CD4-positive, alpha-beta T cell treated with Interleukin-17A for 1 hour (primary cell): Measurements from ENCODE around the gene STT3B.

Experiments
- DNase-seq: peaks from one replicate; pipeline ENCODE4 v3.0.0-alpha.2; 2020

Gene STT3B

DNA sequence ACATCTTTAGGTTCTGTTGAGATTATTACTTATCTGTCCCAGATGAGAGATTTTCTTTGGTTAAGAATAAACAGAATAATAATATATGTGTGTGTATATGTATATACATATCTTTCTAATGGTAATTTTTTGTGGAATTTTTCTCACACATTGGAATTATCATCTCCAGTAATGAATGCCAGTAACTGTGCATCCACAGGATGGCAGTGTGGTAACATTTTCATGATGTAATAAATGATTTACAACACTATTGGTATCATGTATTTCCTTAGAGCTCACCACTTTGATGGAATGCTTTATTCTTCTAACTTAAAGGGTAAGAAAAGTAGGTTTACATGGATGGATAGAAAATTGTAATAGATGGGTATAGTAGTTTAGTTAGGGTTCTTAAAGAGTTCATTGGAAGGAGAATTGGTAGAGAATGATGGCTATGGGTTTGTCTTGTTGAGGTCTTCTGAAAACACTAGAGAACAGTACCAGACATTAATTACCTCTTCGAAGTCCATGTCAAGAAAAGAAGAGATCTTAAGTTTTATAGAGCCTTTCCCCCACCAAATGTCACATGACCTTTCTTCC lies 78.1 kb downstream of the STT3B start:
- peak; percentile 28 for DNase-seq

DNA sequence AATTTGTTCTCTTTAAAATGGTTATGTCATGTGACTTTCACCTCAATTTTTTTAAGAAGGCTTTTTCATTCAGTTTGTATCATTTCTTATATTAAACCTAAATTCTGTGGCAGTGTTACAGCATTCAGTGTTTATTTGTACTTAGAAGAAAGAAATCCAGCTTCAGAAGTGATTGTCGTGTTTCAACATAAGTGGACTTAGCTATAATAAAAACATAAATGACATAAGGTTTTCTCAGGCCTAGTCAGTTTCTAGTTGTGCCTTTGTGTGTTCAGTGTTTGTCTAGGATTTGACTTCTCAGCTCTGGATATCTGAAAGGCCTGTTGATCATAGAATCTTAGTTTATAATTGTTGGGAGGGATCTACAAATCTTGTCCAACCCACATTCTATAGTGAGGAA lies 80.5 kb downstream of the STT3B start:
- DNase-seq = no peak

DNA sequence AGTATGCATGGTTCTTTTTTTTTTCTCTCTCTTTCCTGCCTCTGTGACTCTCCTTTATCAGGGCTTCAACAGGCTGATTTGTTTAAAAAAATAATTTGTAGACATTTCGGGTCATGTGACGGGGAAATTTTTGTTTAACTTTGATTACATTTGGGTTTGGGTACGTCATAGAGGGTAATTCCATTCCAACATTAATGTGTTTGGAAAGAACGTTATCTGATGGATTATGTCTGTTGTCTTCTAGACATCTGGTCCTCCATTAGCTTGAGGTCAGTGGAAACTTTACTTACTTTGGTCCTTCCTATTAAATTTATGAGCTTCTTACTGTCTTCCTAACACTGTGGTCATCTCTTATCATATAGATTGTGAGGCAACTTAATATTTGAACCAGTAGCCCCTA lies 80.9 kb downstream of the STT3B start:
- no peak for DNase-seq

DNA sequence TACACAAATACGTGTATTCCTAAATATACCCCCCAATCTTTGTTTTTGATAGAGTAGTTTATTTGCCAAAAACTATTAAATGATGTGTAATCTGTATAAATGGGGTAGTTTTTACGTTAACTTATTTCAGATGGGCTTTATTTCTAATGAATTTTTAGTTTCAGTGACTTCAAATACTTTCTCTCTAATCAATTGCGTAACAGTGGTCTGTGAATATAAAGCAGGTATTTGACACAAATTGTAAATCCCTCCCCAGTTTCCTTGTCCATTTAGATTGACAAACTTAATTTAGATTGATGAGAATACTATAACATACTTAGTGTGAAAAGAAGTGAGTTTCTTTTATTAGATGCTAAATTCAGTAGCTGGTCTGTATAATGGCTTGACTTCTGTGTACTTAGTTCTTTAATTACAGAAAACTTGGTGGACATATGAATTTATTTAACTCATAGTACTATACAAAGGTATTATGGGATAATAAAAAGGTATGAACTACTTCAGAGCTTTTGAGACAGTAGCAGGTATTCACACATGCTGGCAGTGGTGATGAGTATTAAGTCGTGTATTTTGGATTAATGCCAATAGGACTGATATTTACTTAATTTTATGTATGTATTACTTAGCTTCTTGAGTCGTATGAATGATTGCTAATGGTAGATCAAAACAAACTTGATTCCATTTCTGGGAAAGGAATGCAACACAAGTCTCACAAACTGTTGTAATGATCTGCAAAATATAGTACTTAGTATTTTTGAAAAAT lies 81.6 kb downstream of the STT3B start:
- no peak for DNase-seq

DNA sequence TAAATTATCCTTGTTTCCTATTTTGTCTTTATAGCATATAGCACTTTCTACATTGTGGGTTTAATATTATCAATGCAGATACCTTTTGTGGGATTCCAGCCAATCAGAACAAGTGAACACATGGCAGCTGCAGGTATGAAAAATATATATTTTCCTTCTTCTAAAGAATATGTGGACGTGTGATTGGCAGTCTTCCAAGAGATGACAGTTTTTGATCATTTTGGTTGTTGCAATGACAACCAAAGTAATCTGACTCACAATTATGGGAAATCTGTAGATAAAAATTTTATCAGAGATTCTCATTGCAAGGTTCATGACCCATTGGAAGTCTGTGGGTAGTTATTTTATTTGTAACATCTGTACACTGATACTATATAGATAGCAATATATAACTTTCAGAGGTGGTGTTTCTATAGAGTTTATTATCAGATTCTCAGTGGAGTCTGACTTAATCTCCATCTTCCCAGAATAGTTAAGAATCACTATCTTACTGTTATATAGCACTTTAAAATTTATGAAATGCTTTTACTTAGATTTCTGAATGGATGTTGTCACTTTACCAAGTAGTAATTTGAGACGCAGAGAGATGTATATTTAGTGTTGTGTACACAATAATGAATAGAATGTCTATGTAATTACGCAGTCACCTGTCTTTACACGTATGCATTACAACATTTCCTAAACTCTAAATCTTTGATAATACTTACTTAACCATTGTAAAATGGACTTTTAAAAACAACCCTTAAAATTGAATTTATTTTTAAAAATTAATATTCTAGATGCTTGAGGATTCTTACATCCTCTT lies 82.5 kb downstream of the STT3B start:
- DNase-seq = no peak

DNA sequence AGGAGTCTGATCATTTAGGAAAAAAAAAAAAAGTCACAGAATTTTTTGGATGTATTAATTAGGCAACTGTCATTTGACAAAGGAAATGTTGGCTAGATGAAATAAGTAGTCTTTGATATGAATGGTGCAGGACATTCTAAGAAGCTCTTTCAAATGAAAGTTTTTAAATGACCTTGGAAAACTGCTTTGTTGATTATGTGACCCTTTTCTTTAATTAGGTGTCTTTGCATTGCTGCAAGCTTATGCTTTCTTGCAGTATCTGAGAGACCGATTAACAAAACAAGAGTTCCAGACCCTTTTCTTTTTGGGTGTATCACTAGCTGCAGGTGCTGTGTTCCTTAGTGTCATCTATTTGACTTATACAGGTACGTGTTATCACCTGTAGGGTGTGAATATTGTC lies 84.0 kb downstream of the STT3B start:
- DNase-seq = no peak

DNA sequence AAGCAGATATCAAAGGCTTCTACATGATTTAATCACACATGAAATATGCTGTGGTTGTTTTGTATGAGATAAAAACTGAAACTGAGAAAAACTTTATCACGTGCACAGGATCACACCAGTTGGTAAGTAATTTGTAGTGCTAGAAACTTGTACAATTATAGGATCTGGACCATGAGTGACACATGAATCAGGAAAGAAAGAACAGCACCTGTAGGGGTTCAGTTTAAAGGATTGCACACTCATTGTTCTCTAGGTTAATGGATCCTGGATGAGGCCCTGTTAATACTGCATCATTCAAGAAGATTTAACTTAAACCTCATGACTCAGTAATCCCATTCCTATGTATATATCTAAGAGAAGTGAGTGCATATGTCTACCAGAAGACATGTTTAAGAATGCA lies 87.9 kb downstream of the STT3B start:
- DNase-seq = no peak

DNA sequence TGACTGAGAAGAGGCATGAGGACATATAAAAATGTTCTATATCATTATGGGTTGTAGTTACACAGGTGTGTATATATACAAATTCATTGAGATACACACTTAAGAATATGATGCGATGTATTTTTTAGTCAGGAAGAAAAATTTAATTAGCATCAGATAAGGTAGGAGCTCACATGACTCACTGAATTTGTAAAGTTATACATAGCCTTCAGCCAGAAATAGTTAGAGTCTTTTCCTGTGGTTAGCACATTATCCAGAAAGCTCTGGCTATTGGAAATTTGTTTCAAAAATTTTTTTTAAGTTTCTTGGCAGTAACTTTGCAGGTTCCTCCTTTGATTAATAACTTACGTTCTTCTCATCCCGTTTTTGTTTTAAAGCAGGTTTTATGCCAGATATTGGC lies 88.6 kb downstream of the STT3B start:
- DNase-seq = no peak

DNA sequence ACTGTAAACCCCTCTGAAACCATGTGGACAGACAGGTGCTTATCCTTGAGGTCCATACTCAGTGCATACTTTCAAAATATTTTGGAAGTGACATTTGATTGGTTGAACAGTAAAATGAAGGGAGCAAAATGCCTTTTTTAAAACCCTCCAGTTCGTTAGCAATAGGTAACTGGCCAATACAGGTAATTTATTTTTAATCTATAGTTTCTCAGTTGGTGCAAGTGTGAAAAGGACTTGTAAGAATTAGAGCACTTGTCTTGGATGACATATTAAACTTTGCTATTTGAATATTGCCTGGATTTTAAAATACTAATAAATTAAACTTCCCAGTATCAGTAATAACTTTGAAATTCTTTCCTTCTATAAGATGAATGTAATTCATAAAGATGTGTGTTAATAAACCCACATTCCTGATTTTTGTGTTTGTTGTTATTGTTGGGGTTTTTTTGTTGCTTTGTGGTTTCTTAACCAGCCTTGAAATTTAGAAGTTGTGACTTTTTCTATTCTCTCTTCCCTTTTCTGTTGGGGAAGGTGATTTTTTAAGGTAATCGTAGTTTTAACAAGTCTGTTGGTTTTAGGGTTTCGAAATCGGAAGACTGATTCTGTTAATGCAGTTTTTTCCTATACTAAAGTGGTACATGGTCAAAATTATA lies 90.0 kb downstream of the STT3B start:
- DNase-seq = no peak

DNA sequence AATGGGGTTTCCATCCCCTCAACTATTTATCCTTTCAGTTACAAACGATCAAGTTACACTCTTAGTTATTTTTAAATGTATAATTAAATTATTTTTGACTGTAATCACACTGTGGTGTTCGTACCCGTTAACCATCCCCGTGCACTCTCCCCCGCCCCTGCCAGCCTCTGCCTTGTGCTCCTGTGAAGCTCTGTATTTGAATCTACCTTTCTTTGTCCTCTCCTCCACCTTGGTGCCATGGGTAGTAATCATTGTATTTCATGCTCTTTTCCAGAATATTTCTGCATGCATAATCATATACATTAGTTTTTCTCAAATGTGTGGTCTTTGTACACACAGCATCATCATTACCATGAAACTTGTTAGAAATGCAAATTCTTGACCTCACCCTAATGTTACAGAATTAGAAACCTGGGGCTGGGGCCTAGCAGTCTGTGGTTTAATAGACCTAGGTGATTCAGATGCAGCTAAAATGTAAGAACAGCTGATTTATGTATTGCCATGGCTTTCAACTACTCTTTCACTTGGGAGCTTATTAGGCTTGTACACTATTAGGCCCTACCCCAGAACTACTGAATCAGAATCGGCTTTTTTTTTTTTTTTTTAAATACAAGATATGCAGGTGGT lies 91.5 kb downstream of the STT3B start:
- DNase-seq = no peak

DNA sequence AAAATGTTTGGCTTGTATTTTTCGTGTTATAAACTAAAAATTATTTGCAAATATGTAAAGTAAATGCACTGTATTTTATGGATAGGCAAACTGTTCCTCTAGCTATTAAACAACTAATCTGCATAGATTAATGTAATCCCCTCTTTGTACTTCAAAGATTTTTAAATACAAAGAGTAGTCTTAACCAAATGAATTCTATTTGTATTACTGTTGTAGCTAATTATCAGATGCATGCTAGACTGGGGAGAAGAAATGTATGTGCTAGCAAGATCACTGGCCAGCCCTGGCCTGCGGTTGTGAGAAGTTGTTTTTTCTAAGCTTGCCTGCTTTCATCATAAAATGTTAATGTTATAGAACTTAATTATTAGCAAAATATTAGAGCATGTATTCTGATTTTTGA lies 92.6 kb downstream of the STT3B start:
- no peak for DNase-seq

DNA sequence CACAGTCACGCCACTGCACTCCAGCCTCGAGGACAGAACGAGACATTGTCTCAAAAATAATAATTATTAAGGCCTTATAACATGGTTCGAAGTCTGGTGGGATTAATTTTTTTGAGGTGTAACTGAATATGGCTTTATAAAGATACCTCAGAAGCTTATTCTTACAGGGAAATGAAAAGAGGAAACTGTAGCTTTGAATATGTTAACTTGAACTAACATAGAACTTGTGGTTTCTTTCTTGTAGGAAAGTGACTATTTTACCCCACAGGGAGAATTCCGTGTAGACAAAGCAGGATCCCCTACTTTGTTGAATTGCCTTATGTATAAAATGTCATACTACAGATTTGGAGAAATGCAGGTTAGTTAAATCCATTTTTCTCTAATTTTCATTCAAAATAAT lies 96.3 kb downstream of the STT3B start:
- no peak for DNase-seq

DNA sequence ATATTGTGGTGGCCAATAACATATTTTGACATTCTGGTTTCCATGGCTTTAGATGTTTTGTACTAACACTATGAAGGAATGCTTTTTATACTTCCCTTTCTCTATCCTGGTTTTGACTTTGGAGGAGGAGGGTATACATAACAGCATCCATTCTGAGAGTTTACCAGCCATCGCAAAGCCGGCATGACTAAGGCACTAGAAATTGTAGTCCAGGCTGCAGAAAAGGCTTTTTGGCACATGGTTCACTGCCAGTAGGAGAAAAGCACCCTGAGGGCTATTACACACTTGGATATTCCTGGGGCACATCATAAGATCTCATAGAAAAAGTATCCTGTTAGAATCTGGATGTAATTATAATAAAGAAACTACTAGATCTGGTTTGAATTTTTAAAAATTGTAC lies 101.8 kb downstream of the STT3B start:
- DNase-seq = no peak

DNA sequence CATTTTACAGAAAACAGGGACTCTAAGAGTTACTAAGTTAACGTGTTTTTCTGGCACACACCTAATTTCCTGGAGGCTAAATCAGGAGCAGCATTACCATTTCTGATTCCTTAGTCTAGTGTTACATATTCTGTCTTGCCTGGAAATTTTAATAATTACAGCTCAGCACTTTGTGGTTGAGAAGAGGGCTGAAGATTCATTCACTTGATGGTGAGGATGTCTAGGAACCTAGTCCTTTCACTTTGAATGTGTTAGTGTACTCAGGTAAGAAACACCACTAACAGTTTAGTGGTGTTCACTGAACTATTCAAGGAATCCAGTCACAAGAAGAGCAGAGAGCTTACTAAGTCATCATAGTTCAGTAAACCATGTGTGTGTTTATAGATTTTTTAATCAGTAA lies 102.8 kb downstream of the STT3B start:
- peak; percentile 19 for DNase-seq

DNA sequence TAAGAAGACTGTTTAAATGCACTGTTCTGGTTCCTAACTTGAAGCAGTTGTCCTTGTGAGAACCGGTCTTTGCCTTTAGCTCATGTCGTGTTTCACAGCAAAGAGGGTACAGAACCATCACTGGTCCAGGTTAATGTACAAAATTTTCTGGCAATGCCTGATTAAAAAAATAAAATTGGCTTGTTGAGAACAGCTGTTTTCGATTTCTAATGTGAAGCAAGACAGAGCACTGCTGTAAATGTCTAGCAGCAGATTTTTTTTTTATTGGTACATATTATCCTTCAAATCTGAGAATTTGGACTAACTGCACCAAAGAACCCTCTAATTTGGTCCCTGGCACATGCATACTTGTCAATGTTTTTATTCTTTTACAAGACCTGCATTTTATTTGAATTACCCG lies 103.3 kb downstream of the STT3B start:
- no peak for DNase-seq

DNA sequence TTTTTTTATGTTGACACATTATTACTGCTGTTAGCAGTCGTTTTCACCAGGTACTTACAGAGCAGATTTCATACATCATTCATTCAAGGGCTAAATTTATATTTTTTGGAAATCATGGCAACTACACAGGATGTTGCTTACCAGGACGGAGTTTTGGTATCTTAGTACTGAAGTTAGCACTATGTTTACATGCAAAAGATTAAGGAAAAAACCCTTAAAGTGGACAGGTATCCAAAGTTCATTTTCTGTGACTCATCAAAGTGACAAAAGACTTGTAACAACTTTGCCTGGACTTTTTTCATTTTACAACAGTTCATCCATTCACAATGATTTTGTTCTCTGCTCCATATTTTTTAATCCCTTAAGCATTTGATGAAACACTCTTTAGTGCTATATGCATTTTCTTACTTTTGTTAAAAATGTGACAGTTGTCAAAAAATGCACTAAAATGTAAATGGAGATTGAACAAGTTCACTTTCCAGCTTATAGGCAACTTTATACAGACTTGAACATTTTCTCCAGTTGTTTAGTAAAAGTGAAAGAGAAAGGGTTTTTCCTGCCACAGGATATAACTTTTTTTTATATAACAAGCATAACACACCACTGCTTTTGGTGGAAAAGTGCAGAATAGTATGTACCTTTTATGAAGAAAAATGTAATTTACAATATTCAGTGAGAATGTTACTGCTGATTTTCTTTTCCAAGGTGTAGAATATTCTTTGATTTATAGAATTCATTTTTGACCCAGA lies 104.1 kb downstream of the STT3B start:
- peak; percentile 39 for DNase-seq

DNA sequence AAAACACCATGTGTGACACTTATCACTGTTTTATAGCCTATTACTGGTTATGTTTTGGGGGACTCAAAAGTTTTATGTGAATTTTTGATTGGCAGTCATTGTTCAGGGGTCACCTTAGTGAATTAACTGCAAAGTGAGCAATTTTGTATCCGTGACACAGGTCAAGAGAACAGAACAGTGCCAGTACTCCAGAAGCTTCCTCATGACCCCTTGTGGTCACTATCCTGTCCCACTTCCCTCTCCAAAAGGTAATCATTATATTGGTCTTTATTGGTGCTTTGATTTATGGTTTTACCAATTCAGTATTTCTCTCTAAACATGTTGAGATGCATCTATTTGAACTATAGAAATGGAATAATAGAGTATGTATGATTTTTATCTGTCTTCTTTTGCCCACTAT lies 107.1 kb downstream of the STT3B start:
- no peak for DNase-seq

DNA sequence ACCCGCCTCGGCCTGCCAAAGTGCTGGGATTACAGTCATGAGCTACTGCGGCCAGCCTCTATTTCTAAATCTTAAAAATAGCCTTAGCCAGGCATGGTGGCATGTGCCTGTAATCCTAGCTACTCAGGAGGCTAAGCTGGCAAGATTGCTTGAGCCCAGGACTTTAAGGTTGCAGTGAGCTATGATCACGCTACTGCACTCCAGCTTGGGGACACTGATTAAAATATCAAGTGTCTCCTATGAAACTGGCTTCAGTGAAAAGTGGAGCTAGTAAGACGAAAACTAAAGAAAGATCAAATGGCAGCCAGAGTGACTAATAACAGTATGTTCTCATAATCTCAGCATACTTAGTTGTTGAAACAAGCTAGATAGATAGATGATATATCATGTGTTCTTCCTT lies 112.5 kb downstream of the STT3B start:
- DNase-seq = no peak

DNA sequence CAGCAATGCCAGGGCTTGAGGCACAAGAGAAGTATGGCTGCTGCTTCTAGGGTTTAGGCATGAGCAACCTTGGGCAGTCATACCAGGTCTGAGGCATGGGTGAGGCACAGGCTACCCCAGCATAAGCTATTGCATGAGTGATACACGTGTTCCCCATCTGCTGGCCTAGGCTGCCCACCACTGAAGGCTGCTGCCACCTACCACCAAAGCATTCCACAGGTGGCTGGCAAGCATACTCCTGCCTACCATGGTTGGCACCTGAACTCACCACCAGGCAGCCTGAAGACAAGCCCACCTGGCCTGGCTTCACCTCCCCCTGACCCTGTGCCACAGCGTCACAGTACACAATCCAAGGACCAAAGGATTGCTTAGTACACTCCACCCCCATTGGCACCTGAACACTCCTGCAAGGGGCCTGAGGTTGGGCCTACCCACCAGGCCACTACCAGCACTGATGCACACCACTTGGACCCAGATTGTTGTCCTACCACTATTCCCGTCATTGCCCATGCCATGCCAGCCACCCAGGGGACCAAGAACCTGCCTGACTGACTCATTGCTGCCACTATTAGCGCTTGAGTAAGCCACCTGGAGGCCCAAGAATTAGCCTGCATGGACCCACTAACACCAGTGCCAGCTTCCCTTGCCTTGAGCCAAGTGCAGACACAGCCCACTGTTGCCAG lies 115.7 kb downstream of the STT3B start:
- DNase-seq = no peak

DNA sequence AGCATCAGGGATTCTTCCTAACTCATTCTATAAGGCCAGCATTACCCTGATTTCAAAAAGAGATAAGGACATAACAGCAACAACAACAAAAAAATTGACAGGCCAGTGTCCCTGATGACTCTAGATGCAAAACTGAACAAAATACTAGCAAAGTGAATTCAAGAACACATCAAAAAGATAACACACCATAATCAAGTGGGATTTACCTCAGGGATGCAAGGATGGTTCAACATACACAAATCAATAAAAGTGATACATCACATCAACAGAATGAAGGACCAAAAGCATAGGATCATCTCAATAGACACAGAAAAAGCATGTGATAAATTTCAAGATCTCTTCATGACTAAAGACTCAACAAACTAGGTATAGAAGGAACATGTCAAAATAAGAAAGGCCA lies 119.6 kb downstream of the STT3B start:
- DNase-seq = no peak

DNA sequence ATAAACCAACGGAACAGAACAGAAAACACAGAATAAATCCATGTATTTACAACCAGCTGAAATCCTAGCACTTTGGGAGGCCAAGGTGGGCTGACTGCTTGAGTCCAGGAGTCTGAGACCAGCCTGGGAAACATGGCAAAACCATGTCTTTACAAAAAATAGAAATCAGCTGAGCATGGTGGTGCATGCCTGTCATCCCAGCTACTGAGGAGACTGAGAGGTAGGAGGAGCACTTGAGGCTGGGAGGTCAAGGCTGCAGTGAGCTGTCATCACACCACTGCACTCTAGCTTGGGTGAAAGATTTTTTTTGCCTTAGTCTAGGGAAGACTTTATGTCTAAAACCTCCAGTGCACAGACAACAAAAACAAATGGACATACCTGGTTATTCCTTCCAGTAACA lies 120.7 kb downstream of the STT3B start:
- no peak for DNase-seq

DNA sequence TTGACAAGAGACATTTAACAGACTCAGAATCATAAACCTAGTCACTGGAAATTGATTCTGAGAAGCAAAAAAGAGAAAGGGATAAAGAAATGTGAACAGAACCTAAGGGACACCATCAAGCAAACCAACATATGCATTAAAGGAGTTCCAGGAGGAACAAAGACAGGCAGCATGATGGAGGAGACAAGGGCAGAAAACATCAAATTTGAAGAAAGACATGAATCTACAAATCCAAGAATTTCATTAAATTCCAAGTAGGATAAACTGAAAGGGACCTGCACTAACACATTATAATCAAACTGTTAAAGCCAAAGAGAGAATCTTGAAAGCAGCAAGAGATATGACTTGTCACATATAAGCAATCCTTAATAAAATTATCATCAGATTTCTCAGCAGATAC lies 122.3 kb downstream of the STT3B start:
- no peak for DNase-seq
